GM23338 (cell line): ENCODE measurements around the gene FAT1. TPM values are rescaled to one million over a fixed set of nuclear protein-coding genes. Genes with fewer than 3 reads are reported as not detected.

Experiments used
- ATAC-seq: fragments of 200-7000 bp; cut with Tn5 transposase; 3 replicates; pipeline ENCODE4 v1.9.1; 2020
- DNase-seq: peaks from one replicate; pipeline ENCODE4 v3.0.0-alpha.2; 2015; ENCODE audit warnings: low spot score
- H2AFZ ChIP-seq: fragments of 200-600 bp; sonication (generic); 2 replicates; pipeline ENCODE4 v1.8.0; 2016; ENCODE audit warnings: antibody characterized with exemption, mild to moderate bottlenecking, moderate library complexity
- H3F3A ChIP-seq: fragments of 200-600 bp; sonication (generic); replicated peaks from 2 replicates; pipeline ENCODE4 v1.8.0; 2017; ENCODE audit warnings: antibody characterized with exemption, mixed run types, low read depth
- H3K27ac ChIP-seq: fragments of 200-600 bp; sonication (generic); 2 replicates; pipeline ENCODE4 v1.6.1; 2016; ENCODE audit warnings: low read depth
- H3K27me3 ChIP-seq: fragments of 200-600 bp; sonication (generic); 2 replicates; pipeline ENCODE4 v1.8.0; 2016; ENCODE audit warnings: mild to moderate bottlenecking, mixed run types, moderate library complexity; ENCODE audit not compliant: insufficient read depth
- H3K36me3 ChIP-seq: fragments of 200-600 bp; sonication (generic); 2 replicates; pipeline ENCODE4 v1.8.0; 2016; ENCODE audit warnings: mild to moderate bottlenecking; ENCODE audit not compliant: insufficient read depth
- H3K4me1 ChIP-seq: fragments of 200-600 bp; sonication (generic); 2 replicates; pipeline ENCODE4 v1.8.0; 2016; ENCODE audit warnings: mild to moderate bottlenecking, moderate library complexity; ENCODE audit not compliant: insufficient read depth
- H3K4me2 ChIP-seq: fragments of 200-600 bp; sonication (generic); 2 replicates; pipeline ENCODE4 v1.7.1; 2017; ENCODE audit warnings: mixed run types
- H3K4me3 ChIP-seq: fragments of 200-600 bp; sonication (generic); 2 replicates; pipeline ENCODE4 v1.6.1; 2016; ENCODE audit warnings: mixed run types
- H3K79me2 ChIP-seq: fragments of 200-600 bp; sonication (generic); replicated peaks from 2 replicates; pipeline ENCODE4 v1.8.0; 2017; ENCODE audit warnings: mild to moderate bottlenecking; ENCODE audit not compliant: insufficient read depth
- H3K9me2 ChIP-seq: fragments of 200-600 bp; sonication (generic); 2 replicates; pipeline ENCODE4 v1.8.0; 2017; ENCODE audit not compliant: insufficient read depth
- H4K20me1 ChIP-seq: fragments of 200-600 bp; sonication (generic); replicated peaks from 2 replicates; pipeline ENCODE4 v1.8.0; 2017; ENCODE audit warnings: mild to moderate bottlenecking; ENCODE audit not compliant: insufficient read depth
- H3K27ac Mint-ChIP-seq: 2 replicates; pipeline ENCODE4 v1.8.0; 2020; ENCODE audit warnings: inconsistent platforms, mild to moderate bottlenecking, moderate library complexity, mixed read lengths
- H3K27me3 Mint-ChIP-seq: 3 replicates; pipeline ENCODE4 v1.8.0; 2022; ENCODE audit warnings: low read depth, mild to moderate bottlenecking, moderate library complexity, mixed read lengths, inconsistent platforms; ENCODE audit not compliant: insufficient read depth, poor library complexity
- H3K36me3 Mint-ChIP-seq: 3 replicates; pipeline ENCODE4 v1.8.0; 2021; ENCODE audit warnings: low read depth, mild to moderate bottlenecking, inconsistent platforms, moderate library complexity, mixed read lengths
- H3K4me1 Mint-ChIP-seq: 3 replicates; pipeline ENCODE4 v1.8.0; 2020; ENCODE audit warnings: mild to moderate bottlenecking, inconsistent platforms, mixed read lengths
- H3K4me3 Mint-ChIP-seq: 3 replicates; pipeline ENCODE4 v1.8.0; 2021; ENCODE audit warnings: moderate library complexity, mild to moderate bottlenecking, inconsistent platforms, mixed read lengths
- H3K9me3 Mint-ChIP-seq: 3 replicates; pipeline ENCODE4 v1.8.0; 2020; ENCODE audit warnings: moderate library complexity, mild to moderate bottlenecking, inconsistent platforms, mixed read lengths
- CREB1 ChIP-seq: fragments of 250-450 bp; sonication (Bioruptor Pico); IDR thresholded peaks from 2 replicates; pipeline ENCODE4 v1.5.0; 2020; ENCODE audit warnings: low read depth, mild to moderate bottlenecking, moderate library complexity
- JUNB ChIP-seq: IDR thresholded peaks from one replicate; pipeline ENCODE4 v1.6.1; 2016; ENCODE audit warnings: antibody characterized with exemption; ENCODE audit not compliant: unreplicated experiment
- STAT1 ChIP-seq: IDR thresholded peaks from one replicate; pipeline ENCODE4 v1.6.1; 2016; ENCODE audit warnings: antibody characterized with exemption; ENCODE audit not compliant: unreplicated experiment
- polyA plus RNA-seq: library from polyadenylated mRNA; unstranded; fragments of >200 nt; fragmentation: Nextera tagmentation; extraction: Ambion mirVana; gene quantifications from 2 replicates; pipeline ENCODE4 v1.2.1, GENCODE V29; 2016
- total RNA-seq: library from RNA; depleted of rRNA; stranded (reverse); fragments of >200 nt; shearing (Covaris generic); gene quantifications from 2 replicates; pipeline ENCODE4 v1.2.3, GENCODE V29; 2014
- TF ChIP-seq, protein P1 (sequence below): IDR thresholded peaks from one replicate; pipeline ENCODE4 v1.6.1; 2018; ENCODE audit warnings: antibody characterized with exemption; ENCODE audit not compliant: unreplicated experiment
- TF ChIP-seq, protein P2 (sequence below): IDR thresholded peaks from 2 replicates; pipeline ENCODE4 v1.6.1; 2016; ENCODE audit warnings: antibody characterized with exemption
- TF ChIP-seq, protein P3 (sequence below): fragments of 250-450 bp; sonication (Bioruptor Pico); IDR thresholded peaks from 2 replicates; pipeline ENCODE4 v1.5.0; 2020; ENCODE audit warnings: mild to moderate bottlenecking, moderate library complexity

Gene FAT1
- total and polyA plus RNA-seq, 2 experiments from 2014 or later, result 37.6 to 137 TPM

GRCh38 chr4:186746581-186746980 lies 22.9 kb upstream of the FAT1 start:
- Mint-ChIP-seq H3K27ac (no peak overlapping the region), H3K9me3 (no peaks in the 10 kb centered on the region), H3K36me3 (no peaks in the 10 kb centered on the region), H3K4me3 (no peak overlapping the region), H3K4me1 (no peaks in the 10 kb centered on the region; the same call in 2 of the 3 replicates), H3K27me3 (peaks cover 1% of the 10 kb centered on the region)
- Histone ChIP-seq H4K20me1 (no peaks in the 10 kb centered on the region), H2AFZ (no peak overlapping the region), H3K4me2 (no peak overlapping the region), H3K4me1 (no peaks in the 10 kb centered on the region), H3K4me3 (no peak overlapping the region), H3K36me3 (no peaks in the 10 kb centered on the region), H3F3A (no peaks in the 10 kb centered on the region), H3K27ac (no peak overlapping the region), H3K9me2 (no peaks in the 10 kb centered on the region), H3K27me3 (no peaks in the 10 kb centered on the region), H3K79me2 (no peaks in the 10 kb centered on the region)
- DNase-seq (no peak), ATAC-seq (no peak)
- no peak for TF ChIP-seq STAT1

GRCh38 chr4:186743261-186743660 lies 19.6 kb upstream of the FAT1 start:
- H3K27ac Mint-ChIP-seq, result no peak overlapping the region
- Histone ChIP-seq H3K4me1 (no peaks in the 10 kb centered on the region), H3K36me3 (no peaks in the 10 kb centered on the region), H3F3A (no peaks in the 10 kb centered on the region), H3K27ac (no peak overlapping the region), H2AFZ (no peak overlapping the region), H3K79me2 (no peaks in the 10 kb centered on the region), H3K9me2 (no peaks in the 10 kb centered on the region), H3K4me2 (no peak overlapping the region), H4K20me1 (no peaks in the 10 kb centered on the region), H3K4me3 (no peak overlapping the region), H3K27me3 (no peaks in the 10 kb centered on the region)
- ATAC-seq, result no peak
- no peaks in the 10 kb centered on the region for H3K27me3 Mint-ChIP-seq
- no peaks in the 10 kb centered on the region; the same call in 2 of the 3 replicates for H3K4me1 Mint-ChIP-seq
- DNase-seq, result no peak
- no peaks in the 10 kb centered on the region for H3K36me3 Mint-ChIP-seq
- H3K9me3 Mint-ChIP-seq, result no peaks in the 10 kb centered on the region
- TF ChIP-seq, protein P1, sequence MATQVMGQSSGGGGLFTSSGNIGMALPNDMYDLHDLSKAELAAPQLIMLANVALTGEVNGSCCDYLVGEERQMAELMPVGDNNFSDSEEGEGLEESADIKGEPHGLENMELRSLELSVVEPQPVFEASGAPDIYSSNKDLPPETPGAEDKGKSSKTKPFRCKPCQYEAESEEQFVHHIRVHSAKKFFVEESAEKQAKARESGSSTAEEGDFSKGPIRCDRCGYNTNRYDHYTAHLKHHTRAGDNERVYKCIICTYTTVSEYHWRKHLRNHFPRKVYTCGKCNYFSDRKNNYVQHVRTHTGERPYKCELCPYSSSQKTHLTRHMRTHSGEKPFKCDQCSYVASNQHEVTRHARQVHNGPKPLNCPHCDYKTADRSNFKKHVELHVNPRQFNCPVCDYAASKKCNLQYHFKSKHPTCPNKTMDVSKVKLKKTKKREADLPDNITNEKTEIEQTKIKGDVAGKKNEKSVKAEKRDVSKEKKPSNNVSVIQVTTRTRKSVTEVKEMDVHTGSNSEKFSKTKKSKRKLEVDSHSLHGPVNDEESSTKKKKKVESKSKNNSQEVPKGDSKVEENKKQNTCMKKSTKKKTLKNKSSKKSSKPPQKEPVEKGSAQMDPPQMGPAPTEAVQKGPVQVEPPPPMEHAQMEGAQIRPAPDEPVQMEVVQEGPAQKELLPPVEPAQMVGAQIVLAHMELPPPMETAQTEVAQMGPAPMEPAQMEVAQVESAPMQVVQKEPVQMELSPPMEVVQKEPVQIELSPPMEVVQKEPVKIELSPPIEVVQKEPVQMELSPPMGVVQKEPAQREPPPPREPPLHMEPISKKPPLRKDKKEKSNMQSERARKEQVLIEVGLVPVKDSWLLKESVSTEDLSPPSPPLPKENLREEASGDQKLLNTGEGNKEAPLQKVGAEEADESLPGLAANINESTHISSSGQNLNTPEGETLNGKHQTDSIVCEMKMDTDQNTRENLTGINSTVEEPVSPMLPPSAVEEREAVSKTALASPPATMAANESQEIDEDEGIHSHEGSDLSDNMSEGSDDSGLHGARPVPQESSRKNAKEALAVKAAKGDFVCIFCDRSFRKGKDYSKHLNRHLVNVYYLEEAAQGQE, result no peak
- TF ChIP-seq STAT1 (no peak), CREB1 (CRISPR knock-in tag) (no peak)
- TF ChIP-seq, protein P2, sequence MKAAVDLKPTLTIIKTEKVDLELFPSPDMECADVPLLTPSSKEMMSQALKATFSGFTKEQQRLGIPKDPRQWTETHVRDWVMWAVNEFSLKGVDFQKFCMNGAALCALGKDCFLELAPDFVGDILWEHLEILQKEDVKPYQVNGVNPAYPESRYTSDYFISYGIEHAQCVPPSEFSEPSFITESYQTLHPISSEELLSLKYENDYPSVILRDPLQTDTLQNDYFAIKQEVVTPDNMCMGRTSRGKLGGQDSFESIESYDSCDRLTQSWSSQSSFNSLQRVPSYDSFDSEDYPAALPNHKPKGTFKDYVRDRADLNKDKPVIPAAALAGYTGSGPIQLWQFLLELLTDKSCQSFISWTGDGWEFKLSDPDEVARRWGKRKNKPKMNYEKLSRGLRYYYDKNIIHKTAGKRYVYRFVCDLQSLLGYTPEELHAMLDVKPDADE, result no peak
- H3K4me3 Mint-ChIP-seq, result no peak overlapping the region

DNA sequence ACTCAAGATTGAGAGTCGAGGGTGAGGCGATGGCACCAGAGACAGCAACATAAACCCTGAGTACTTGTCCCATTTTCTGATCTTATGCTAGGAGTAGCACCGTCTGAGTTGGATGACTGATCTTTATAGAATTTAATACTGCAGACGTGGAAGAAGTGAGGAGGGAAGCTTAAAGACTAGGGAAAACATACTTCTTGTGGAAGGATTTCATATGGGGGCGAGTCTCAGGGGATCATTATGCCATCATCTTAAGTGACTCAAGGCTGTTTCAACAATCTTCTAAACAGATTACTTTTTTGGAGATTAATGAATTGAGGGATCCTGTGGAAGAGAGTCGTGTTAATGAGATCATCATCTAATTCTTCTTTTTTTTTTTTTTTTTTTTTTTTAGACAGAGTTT lies 17.2 kb upstream of the FAT1 start:
- no peak for TF ChIP-seq JUNB
- TF ChIP-seq, protein P3, sequence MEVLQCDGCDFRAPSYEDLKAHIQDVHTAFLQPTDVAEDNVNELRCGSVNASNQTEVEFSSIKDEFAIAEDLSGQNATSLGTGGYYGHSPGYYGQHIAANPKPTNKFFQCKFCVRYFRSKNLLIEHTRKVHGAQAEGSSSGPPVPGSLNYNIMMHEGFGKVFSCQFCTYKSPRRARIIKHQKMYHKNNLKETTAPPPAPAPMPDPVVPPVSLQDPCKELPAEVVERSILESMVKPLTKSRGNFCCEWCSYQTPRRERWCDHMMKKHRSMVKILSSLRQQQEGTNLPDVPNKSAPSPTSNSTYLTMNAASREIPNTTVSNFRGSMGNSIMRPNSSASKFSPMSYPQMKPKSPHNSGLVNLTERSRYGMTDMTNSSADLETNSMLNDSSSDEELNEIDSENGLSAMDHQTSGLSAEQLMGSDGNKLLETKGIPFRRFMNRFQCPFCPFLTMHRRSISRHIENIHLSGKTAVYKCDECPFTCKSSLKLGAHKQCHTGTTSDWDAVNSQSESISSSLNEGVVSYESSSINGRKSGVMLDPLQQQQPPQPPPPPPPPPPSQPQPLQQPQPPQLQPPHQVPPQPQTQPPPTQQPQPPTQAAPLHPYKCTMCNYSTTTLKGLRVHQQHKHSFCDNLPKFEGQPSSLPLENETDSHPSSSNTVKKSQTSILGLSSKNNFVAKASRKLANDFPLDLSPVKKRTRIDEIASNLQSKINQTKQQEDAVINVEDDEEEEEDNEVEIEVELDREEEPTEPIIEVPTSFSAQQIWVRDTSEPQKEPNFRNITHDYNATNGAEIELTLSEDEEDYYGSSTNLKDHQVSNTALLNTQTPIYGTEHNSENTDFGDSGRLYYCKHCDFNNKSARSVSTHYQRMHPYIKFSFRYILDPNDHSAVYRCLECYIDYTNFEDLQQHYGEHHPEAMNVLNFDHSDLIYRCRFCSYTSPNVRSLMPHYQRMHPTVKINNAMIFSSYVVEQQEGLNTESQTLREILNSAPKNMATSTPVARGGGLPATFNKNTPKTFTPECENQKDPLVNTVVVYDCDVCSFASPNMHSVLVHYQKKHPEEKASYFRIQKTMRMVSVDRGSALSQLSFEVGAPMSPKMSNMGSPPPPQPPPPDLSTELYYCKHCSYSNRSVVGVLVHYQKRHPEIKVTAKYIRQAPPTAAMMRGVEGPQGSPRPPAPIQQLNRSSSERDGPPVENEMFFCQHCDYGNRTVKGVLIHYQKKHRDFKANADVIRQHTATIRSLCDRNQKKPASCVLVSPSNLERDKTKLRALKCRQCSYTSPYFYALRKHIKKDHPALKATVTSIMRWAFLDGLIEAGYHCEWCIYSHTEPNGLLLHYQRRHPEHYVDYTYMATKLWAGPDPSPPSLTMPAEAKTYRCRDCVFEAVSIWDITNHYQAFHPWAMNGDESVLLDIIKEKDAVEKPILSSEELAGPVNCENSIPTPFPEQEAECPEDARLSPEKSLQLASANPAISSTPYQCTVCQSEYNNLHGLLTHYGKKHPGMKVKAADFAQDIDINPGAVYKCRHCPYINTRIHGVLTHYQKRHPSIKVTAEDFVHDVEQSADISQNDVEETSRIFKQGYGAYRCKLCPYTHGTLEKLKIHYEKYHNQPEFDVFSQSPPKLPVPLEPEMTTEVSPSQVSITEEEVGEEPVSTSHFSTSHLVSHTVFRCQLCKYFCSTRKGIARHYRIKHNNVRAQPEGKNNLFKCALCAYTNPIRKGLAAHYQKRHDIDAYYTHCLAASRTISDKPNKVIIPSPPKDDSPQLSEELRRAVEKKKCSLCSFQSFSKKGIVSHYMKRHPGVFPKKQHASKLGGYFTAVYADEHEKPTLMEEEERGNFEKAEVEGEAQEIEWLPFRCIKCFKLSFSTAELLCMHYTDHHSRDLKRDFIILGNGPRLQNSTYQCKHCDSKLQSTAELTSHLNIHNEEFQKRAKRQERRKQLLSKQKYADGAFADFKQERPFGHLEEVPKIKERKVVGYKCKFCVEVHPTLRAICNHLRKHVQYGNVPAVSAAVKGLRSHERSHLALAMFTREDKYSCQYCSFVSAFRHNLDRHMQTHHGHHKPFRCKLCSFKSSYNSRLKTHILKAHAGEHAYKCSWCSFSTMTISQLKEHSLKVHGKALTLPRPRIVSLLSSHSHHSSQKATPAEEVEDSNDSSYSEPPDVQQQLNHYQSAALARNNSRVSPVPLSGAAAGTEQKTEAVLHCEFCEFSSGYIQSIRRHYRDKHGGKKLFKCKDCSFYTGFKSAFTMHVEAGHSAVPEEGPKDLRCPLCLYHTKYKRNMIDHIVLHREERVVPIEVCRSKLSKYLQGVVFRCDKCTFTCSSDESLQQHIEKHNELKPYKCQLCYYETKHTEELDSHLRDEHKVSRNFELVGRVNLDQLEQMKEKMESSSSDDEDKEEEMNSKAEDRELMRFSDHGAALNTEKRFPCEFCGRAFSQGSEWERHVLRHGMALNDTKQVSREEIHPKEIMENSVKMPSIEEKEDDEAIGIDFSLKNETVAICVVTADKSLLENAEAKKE (CRISPR knock-in tag), result no peak
- Histone ChIP-seq H3K27ac (no peak overlapping the region), H3K4me2 (no peak overlapping the region), H3K9me2 (no peaks in the 10 kb centered on the region), H3F3A (no peaks in the 10 kb centered on the region), H3K36me3 (no peaks in the 10 kb centered on the region), H3K4me3 (no peak overlapping the region), H3K79me2 (no peaks in the 10 kb centered on the region), H4K20me1 (no peaks in the 10 kb centered on the region), H3K4me1 (no peaks in the 10 kb centered on the region), H2AFZ (no peak overlapping the region), H3K27me3 (no peaks in the 10 kb centered on the region)
- no peak for DNase-seq
- H3K36me3 Mint-ChIP-seq, result no peaks in the 10 kb centered on the region
- ATAC-seq, result no peak
- no peak overlapping the region for H3K27ac Mint-ChIP-seq
- H3K4me3 Mint-ChIP-seq, result no peak overlapping the region
- peaks cover 2% of the 10 kb centered on the region; the same call in 2 of the 3 replicates for H3K4me1 Mint-ChIP-seq
- no peaks in the 10 kb centered on the region for H3K9me3 Mint-ChIP-seq
- H3K27me3 Mint-ChIP-seq, result peaks cover 4% of the 10 kb centered on the region
